RWPE2 (cell line): ENCODE data around the gene OR2A42.
A peak's percentile ranks its signal among the peaks of the same experiment; 100 is the strongest.
"Not testable (repeated sequence)": the region's sequence is repeated elsewhere in the genome, so short reads cannot be mapped to it uniquely, and the experiment has no call there.

Source experiments
- ATAC-seq: fragments of 200-7000 bp; cut with Tn5 transposase; 3 replicates; pipeline ENCODE4 v1.9.1; 2021; ENCODE audit warnings: low read depth
- DNase-seq: peaks from one replicate; pipeline ENCODE4 v3.0.0-alpha.2; 2020; ENCODE audit warnings: low spot score
- H3K27ac ChIP-seq: fragments of 450-650 bp; 2 replicates; pipeline ENCODE4 v1.5.1; 2017; ENCODE audit warnings: mild to moderate bottlenecking; ENCODE audit not compliant: poor library complexity, severe bottlenecking
- H3K27me3 ChIP-seq: fragments of 250-450 bp; sonication (Bioruptor Pico); 2 replicates; pipeline ENCODE4 v1.5.1; 2021; ENCODE audit warnings: mild to moderate bottlenecking, moderate library complexity; ENCODE audit not compliant: insufficient read depth, poor library complexity, severe bottlenecking
- H3K36me3 ChIP-seq: fragments of 250-450 bp; sonication (Bioruptor Pico); 2 replicates; pipeline ENCODE4 v1.5.1; 2020; ENCODE audit warnings: low read depth, mild to moderate bottlenecking, moderate library complexity
- H3K4me1 ChIP-seq: fragments of 250-450 bp; sonication (Bioruptor Pico); 2 replicates; pipeline ENCODE4 v1.5.1; 2021; ENCODE audit warnings: mild to moderate bottlenecking, moderate library complexity; ENCODE audit not compliant: insufficient read depth, poor library complexity, severe bottlenecking
- H3K4me3 ChIP-seq: fragments of 250-450 bp; sonication (Bioruptor Pico); 2 replicates; pipeline ENCODE4 v1.5.1; 2021; ENCODE audit warnings: mild to moderate bottlenecking, moderate library complexity; ENCODE audit not compliant: severe bottlenecking
- H3K9me3 ChIP-seq: fragments of 250-450 bp; sonication (Bioruptor Pico); 2 replicates; pipeline ENCODE4 v1.5.1; 2021; ENCODE audit warnings: mild to moderate bottlenecking, moderate library complexity; ENCODE audit not compliant: severe bottlenecking

The OR2A42 gene

DNA sequence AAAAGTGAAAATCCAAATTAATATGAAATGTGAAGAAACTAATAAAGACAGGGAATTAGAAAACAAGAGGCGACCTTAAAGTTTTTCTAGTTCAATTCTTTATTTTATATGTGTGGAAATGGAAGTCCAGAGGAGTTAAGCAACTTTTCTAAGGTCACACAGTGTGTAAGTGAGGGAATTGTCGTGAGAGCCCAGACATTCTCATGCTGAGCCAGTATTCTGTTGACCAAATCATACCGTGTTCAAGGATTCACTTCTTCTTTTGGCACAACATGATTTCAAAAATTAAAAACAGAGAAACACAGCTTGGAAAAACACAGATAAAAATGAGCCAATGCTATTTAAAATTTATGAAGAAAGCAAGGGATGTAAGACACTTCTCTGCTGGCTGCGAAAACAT is 12.5 kb downstream of the OR2A42 start:
- not testable (repeated sequence) for H3K4me3 ChIP-seq, H3K4me1 ChIP-seq, H3K36me3 ChIP-seq, H3K9me3 ChIP-seq, ATAC-seq, H3K27me3 ChIP-seq, DNase-seq, H3K27ac ChIP-seq

DNA sequence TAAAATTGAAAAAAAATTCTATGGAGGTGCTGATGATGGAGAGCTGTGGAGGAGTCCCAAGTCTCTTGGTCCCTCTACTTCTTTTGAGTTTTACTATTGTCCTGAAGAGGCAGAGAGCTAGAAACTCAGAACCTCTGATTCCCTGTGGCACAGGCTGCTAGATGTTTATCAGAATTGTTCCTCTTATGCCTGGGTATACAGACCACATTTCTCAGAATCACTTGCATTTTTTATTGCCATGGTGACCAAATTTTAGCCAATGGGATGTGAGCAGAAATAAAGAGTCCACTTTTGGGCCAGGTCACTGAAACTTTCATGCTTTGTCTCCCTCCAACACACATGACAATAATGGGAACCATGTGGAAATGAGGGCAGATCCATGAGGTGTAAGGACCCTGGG is 15.7 kb downstream of the OR2A42 start:
- not testable (repeated sequence) for H3K27me3 ChIP-seq, H3K9me3 ChIP-seq, DNase-seq, ATAC-seq, H3K36me3 ChIP-seq, H3K4me3 ChIP-seq, H3K4me1 ChIP-seq, H3K27ac ChIP-seq

DNA sequence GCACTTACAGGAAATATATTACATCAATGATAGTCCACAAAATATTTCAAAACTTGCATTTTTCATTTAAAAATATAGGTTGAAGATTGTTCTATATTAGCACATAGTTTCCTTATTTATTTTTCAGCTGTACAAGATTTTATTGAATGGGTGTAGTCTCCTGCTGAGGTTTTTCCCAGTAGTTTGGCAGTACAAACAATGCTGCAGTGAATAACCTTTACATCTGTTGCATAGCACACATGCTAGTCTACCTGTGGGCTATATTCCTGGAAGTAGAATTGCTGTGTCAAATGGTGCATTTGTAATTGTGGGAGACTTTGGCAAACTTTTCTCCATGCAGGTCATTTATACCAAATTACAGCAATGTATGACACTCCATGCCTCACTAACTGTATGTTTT is 18.9 kb downstream of the OR2A42 start:
- H3K4me1 ChIP-seq, H3K36me3 ChIP-seq, H3K27me3 ChIP-seq, H3K4me3 ChIP-seq, DNase-seq, ATAC-seq, H3K9me3 ChIP-seq, H3K27ac ChIP-seq: not testable (repeated sequence)

DNA sequence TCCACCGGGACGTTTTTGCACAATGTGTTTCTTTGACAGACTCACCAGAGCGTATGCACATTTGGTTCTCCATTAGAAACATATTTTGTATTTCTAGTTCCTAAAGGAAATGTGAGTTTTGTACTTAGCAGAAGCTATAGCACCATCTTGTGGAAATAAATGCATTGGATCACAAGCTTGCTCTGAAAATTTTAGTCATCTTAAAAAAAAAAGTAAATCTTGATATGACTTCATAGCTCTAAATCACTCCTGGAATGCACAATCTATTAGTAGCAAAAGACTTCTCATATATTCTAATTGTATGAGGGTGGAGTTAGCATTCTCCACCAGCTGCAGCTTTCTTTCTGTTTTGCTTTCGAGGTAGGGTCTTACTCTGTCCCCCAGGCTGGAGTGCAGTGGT is 20.3 kb downstream of the OR2A42 start:
- not testable (repeated sequence) for H3K4me1 ChIP-seq, H3K27me3 ChIP-seq, H3K36me3 ChIP-seq, H3K4me3 ChIP-seq, DNase-seq, H3K27ac ChIP-seq, H3K9me3 ChIP-seq
- peak; percentile 54 for ATAC-seq

DNA sequence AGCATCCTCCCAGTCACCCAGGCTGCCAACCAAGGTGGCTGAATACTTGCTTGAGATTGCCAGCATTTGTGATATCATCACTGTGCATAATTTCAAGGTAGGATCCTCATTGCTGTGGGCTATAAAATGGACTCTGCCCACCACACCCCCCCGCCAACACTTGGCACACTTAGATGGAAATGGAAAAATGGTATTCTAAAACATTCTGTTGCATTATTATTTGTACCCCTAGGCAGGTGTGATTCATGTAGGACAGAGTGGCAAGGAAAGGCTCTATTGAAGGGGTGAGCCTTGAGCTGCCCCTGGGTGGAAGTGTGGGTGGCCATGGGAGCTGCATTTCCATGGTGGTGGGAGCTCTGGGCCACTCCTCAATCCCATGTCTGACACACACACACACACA is 20.8 kb downstream of the OR2A42 start:
- H3K27ac ChIP-seq, H3K4me3 ChIP-seq, H3K4me1 ChIP-seq, DNase-seq, H3K9me3 ChIP-seq, H3K36me3 ChIP-seq, H3K27me3 ChIP-seq, ATAC-seq: not testable (repeated sequence)

DNA sequence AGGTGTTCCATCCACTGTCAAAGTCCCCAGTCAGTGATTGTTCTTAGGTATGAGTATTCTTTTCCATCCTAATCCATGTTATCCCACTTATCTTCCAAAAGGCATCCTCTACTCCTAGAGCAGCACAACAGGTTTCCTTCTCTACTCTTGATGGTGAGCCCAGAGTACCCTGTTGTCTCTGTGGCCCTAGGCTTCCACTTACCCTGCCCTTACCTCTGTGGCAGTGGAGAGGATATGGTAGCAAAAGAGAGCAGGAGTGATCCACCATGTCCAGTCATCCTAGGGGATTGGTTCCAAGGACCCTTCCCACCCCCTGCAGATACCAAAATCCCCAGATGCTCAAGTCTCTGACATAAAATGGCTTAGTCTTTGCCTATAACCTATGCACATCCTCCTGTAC is 22.2 kb downstream of the OR2A42 start:
- not testable (repeated sequence) for H3K36me3 ChIP-seq, H3K27ac ChIP-seq, ATAC-seq, H3K27me3 ChIP-seq, DNase-seq, H3K4me3 ChIP-seq, H3K9me3 ChIP-seq, H3K4me1 ChIP-seq

DNA sequence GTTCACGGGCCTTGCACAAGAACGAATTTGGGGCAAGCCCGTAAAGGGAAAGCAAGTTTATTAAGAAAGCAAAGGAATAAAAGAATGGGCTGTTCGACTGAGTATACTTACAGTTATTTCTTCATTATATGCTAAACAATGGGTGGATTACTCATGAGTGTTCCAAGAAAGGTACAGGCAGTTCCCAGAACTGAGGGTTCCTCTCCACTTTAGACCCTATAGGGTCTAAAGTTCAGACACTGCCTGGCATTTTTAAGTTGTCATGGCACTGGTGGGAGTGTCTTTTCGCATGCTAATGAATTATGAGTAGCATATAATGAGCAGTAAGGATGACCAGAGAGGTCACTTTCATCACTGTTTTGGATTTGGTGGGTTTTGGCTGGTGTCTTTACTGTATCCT is 34.1 kb downstream of the OR2A42 start:
- ATAC-seq: peak; percentile 82
- not testable (repeated sequence) for H3K9me3 ChIP-seq, H3K36me3 ChIP-seq, H3K27me3 ChIP-seq, H3K4me1 ChIP-seq, H3K27ac ChIP-seq, H3K4me3 ChIP-seq, DNase-seq

DNA sequence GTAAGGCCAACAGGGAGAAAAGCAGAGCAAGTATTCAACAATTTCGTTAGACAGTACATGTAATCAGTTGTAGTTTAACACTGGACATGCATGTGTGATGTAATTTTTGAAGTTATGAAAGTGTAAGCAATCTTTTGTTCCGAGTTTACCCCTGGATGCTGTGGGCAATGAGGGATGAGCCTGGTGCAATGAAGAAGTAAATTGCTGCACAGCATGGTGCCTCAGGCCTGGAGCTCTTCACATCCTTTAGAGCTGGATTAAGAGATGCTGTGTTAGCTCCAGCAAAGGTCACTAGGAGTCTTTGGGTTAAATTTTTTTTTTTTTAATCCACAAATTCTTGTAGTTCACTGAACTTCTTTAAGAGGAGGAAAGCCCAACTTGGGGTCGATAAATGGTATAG is 36.3 kb downstream of the OR2A42 start:
- H3K27me3 ChIP-seq, H3K36me3 ChIP-seq, H3K9me3 ChIP-seq, H3K27ac ChIP-seq, ATAC-seq, H3K4me1 ChIP-seq, DNase-seq, H3K4me3 ChIP-seq: not testable (repeated sequence)

DNA sequence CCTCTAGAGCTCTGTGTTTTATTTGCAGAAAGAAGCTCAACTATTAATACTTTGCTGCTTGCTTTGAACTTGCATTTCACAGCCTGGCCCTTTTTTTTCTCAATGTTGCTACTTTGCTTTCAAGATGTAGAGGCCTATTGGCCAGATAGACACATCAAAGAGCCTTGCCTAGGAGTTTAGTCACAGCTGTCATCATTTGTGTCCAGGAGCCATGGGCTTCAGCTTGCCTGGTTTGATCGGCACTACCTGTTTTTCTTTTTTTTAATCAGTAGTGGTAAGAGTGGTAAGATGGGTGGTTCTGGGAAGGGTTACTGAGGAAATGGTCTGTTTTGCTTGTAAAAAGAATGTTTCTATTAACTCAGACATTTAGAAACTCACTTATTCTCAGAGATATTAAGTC is 37.4 kb downstream of the OR2A42 start:
- H3K27ac ChIP-seq, ATAC-seq, H3K9me3 ChIP-seq, H3K4me1 ChIP-seq, DNase-seq, H3K36me3 ChIP-seq, H3K4me3 ChIP-seq, H3K27me3 ChIP-seq: not testable (repeated sequence)

DNA sequence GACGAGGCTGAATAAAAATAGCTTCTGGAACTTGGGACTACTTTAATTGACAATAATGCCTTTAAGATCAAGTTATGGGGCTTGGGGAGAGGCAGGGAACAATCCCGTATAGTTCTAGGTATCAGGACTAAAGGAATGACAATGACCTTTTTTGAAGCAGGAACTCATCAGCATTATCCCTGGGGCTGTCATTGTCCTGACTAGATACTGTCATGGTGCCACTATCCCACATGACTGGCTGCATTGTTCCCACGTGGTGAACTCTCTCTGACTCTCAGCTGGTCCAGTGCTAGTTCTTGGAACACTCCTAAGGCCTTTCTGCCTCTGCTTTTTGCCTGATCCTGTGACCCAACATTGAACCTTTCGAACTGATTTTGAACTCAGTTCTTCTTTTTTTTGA is 40.5 kb downstream of the OR2A42 start:
- H3K9me3 ChIP-seq, H3K4me1 ChIP-seq, H3K4me3 ChIP-seq, H3K27ac ChIP-seq, H3K36me3 ChIP-seq, H3K27me3 ChIP-seq, ATAC-seq, DNase-seq: not testable (repeated sequence)

DNA sequence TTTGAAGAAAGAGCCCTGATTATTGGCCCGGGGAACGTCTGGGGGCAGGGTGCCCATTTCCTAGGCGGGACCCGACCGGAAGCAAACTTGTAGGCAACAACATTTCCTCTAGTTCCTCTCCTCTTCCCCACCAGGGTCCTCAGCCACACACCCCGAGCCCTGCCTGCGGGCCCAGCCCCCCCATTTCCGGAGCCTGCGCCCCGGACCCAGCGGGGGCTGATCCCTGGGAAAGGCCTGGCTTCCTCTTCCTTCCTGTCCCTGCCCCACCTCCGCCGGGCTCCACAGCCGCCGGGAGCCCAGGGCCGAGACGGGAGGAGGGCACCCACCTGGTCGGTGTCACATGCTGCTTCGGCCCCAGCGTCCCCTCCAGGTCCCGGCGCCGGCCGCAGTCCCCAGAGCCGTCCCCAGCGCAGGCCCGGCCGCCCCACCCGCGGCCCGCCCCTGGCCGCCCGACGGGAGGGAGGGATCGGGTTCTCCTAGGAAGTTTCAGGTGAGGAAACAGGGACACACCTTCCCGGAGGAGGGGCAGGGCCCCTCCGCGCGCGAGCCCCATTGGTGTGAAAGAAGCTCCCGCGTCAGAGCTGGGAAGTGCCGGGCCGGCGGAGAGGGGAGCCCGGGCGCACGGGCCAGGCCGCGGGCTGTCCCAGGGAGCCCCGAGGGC is 44.1 kb downstream of the OR2A42 start, which contains the start of gene ARHGEF35:
ARHGEF35 (minus strand) TSS at position 622 of the 661 bp plus-strand sequence. CDS start 7,450 bp downstream, outside the sequence.
- H3K9me3 ChIP-seq, H3K36me3 ChIP-seq, DNase-seq, H3K4me1 ChIP-seq, H3K4me3 ChIP-seq, H3K27ac ChIP-seq, H3K27me3 ChIP-seq: not testable (repeated sequence)
- peak; percentile 86 for ATAC-seq

DNA sequence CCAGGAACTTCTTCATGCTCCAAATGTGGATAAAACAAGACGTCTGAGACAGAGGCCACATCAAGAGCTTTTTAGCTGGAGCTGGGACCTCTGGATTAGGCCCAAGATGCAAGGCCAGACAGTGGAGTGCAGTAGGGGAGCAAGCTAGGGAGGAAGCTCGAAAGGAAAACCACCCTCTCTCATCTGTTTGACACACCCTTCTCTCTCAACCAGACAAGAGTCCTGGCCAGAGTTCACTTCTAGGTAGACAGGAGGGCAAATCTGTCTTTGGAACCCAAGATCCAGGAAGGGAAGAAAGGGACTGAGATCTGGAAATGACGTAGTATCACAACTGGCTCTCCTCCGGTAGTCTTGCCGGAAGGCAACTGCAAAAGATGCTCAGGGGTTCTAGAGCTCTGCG is 45.0 kb downstream of the OR2A42 start:
- H3K4me1 ChIP-seq, H3K36me3 ChIP-seq, DNase-seq, H3K27ac ChIP-seq, ATAC-seq, H3K27me3 ChIP-seq, H3K4me3 ChIP-seq, H3K9me3 ChIP-seq: not testable (repeated sequence)
